HG02623 (cell line): ENCODE data around the gene HIVEP3.

Experiments
- ATAC-seq: cut with Tn5 transposase; IDR thresholded peaks from one replicate; pipeline ENCODE4 v1.9.1; 2021; ENCODE audit warnings: moderate library complexity; ENCODE audit not compliant: unreplicated experiment

Gene HIVEP3

DNA sequence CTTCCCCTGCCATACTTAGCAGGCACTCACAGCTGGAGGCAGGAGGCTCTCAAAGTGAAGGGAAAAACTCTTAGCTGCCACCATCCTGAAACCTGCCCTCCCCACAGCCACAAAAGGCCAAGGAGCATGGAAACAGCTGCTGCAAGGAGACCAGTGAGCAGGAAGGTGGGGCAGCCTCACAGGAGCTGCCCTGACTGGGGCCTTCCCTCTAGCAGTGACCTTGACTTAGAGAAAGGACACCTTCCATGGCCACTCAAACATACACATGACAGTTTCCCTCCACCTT, 126.3 kb downstream of the HIVEP3 start:
- ATAC-seq = no peak

DNA sequence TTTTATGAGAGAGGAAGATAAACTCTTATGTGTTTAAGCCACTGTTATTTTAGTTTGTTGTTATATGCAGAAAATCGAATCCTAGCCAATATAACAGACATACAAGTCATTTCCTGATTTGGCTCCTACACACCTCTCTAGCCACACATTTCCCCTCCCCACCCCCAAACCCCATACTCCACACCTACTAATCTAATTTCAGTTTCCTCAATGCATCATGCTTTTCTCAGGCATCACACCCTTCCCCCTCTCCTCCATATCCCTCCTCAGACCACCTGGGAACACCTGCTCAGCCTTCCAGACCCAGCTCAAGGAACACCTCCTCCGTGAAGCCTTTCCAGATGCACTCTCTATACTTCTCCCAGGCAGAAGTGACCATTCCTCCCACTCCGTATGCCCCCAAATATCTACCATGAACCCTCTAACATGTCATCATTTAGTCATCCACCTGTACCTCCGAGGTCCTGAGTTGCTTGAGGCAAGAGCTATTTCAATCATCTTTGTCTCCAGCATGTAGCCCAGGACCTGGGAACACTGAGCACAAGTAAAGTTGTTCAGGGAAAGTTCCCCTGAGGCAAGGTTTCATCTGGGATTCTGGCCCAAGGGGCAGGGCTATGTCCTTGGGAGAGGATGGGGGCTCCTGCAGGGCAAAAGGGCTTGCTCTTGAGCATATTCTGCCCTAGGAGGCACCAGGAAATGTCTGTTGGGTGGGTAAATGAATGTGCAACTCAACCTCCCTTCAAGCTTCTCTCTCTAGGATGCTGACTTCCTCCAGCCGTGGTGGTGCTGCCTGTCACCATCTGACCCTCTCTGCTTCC, 126.8 kb downstream of the HIVEP3 start:
- ATAC-seq = no peak

DNA sequence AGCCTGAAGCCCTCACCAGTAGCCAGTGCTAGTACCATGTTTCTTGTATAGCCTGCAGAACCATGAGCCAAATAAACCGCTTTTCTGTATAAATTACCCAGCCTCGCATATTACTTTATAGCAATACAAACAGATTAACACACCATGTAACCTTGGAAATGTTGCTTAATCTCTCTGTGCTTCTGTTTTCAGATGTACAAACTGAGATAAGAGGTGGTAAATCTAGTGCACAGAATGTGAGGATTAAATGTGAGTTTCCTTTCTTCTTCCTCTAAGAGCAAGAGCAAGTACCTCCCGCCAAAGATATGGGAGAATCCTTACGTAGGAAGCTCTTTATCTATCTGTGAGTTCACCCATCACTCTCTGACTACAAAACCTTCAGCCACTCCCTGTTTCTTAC, 128.4 kb downstream of the HIVEP3 start:
- ATAC-seq = no peak

DNA sequence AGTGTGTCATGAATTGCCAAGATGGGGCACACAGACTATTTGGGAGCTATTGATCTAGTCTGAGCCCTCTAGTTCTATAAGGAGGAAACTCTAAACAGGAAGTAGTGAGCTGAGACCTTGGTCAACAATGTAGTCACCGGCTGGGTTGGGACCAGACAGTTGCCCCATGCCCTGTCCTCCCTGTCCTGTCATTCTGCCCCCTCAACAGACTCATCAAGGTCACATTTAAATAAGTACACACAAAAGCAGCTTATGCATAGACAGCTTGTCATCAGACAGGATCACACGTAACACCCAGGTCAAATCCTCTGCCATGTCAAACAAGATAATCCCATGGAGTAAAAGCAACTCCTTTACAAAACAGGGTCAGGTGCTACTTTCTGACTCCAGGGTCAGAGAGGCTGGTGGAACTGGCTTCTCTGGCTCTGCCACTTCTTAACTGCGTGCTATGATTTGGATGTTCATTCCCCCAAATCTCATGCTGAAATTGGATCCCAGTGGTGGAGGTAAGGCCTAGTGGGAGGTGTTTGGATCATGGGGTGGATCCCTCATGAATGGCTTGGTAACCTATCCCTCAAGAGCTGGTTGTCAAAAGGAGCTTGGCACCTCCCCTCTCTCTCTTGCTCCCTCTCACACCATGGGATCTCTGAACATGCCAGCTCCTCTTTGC, 128.9 kb downstream of the HIVEP3 start:
- no peak for ATAC-seq

DNA sequence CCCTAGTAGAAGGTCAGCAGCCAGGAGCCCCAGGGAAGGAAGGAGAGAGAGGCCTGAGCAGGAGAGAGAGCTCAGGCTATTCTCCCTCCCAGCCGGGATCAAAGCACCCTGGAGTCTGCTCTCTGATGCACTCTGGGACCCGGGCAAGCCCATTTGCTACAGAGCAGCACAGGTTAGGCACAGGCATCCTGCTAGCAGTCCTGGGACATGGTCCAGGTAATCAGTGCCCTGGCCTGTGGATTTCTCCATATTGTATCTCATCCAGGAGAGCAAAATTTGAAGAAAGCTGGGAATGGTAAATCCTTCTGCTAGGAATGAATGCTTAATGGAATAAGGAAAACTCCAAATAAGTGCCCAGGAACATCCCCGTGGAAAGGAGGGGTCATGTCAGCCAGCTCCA, 130.3 kb downstream of the HIVEP3 start:
- no peak for ATAC-seq

DNA sequence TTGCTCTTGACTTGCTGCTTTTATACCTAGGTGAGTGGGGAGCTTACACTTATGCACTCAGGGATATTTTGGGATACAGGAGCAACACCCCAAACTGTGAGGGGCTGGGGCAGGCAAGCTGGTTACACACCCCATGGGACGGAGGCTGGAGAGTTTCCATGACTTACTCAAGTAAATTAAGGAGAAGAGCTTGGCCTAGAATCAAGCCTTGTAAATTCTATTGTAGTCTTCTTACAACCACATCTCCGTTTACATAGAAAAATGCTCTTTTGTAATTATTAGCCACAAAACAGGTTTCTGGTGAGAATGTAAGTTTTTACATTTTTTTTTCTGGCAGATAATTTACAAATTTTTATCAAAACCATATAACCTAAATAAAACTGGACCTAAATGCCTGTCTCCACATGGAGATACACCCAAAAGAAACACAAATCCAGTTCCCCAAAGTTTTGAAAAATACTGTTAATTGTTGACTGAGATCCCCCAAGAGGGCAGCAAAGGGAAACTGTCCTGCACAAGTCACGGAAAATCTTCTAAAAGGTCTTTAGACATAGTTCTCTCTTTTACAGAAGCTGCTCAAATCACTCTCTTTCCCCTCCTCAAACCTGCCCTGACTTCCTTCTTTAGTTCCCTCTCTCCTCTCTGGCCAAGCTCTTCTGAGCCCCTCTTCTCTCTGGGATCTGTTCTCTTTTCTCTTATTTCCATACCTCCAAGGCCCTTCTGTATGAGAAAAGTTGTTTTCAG, 134.0 kb downstream of the HIVEP3 start:
- ATAC-seq = no peak

DNA sequence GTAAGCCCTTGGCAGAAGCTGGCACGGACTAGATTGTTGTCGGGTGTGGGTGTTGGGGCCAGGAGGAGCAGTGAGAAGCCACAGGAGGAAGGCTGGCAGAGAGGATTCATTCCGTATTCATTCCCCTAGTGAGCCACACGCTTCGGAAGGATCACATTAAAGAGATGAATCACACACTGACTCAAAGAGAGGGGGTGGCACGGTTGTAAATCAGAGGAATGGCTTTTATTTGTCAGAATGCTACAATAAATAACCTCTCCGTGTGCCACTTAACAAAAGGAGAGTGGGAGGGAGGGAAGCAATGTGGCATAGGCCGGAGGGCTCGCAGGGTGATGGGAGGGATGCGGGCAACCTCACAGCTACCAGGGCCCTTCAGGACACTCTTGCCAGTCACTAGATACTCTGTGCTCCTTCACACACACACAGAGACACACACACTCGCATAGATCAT, 135.5 kb downstream of the HIVEP3 start:
- ATAC-seq = no peak

DNA sequence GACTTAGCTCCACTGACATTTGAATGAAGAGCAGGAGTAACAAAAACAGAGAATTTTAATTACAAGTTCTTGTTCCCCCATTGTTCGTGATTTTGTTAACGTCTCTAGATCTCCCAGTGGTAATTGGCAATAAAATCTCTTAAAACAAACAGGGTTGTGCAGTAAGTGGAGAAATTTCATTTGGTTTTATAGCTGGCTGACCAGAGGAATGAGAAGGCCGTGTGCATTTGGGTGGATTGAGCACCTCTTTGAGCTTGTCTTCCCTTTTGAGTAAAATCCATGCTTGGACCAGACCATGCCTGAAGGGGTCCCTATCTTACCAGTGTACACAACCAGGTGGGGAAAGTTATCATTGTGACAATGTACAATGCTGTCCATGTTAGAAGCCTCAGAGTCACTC, 137.8 kb downstream of the HIVEP3 start:
- no peak for ATAC-seq

DNA sequence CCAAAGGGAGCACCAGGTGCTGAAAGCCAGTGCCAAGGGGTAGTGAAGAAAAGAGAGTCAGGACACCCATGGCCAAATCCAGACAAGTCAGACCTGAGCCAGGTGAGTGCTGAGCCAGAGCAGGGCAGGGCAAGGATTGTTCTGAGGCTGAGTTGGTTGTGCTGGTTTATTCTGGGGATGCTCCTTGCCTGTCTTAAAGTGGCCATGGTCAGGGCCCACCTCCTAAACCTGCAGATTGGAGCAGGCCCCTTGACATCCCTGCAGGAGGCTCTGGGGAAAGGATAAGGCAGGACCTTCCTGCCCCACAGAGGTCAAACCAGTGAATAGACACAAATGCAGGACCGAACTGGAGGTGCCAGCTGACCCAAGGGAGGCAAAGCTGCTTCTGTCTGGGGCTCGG, 138.4 kb downstream of the HIVEP3 start:
- no peak for ATAC-seq

DNA sequence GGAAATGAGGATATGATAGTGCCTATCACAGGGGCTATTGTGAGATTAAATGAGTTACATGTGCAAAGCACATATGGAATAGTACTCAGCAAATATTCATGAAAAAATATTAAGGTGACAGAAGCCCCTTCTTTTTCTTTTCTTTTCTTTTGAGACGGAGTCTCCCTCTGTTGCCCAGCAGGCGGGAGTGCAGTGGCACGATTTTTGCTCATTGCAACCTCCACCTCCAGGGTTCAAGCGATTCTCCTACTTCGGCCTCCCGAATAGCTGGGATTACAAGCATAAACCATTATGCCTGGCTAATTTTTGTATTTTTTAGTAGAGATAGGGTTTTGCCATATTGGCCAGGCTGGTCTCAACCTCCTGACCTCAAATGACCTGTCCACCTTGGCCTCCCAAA, 139.4 kb downstream of the HIVEP3 start:
- ATAC-seq = no peak

DNA sequence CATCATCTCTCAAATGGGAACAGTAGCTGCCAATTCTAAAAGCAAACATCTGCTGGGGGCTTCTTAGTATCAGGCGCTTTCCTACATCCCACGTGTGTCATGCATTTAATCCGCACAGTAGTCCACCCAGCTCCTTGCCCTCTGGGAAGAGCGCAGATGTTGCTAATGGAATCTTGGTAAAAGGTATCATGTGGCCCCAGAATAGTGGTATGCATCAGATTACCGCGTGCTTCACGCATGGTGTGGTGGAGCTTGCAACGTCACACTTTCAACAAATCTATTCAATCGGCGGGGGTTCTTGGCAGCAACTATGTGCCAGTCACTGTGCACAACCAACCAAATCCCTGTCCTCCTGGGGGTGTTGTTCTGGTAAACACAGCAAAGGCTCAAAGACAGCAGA, 141.0 kb downstream of the HIVEP3 start:
- ATAC-seq = no peak

DNA sequence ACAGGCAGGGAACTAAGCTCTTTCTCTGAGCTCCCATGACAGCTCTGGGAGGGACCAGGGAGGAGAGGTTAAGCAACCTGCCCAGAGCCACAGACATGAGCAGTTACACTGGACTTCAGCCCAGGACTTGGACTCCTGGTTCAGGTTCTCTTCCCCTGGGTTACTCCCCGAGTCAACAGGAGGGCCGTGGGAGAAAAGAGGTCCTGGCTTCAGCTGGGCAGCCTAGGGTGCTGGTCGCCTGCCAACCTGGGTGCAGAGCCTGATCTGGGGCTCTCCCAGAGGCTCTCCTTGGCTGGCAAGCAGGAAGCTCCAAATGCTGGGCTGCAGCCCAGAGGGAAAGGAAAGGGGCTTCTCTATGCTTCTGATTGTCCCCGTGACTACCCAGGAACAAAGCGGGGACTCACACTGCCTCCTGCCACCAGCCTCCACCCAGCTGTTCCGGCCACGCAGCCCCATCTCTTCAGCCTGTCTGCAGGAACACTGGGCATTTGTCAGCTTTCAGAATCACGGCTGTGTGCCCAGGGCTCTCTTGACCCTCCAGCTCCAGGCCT, 141.8 kb downstream of the HIVEP3 start:
- no peak for ATAC-seq

DNA sequence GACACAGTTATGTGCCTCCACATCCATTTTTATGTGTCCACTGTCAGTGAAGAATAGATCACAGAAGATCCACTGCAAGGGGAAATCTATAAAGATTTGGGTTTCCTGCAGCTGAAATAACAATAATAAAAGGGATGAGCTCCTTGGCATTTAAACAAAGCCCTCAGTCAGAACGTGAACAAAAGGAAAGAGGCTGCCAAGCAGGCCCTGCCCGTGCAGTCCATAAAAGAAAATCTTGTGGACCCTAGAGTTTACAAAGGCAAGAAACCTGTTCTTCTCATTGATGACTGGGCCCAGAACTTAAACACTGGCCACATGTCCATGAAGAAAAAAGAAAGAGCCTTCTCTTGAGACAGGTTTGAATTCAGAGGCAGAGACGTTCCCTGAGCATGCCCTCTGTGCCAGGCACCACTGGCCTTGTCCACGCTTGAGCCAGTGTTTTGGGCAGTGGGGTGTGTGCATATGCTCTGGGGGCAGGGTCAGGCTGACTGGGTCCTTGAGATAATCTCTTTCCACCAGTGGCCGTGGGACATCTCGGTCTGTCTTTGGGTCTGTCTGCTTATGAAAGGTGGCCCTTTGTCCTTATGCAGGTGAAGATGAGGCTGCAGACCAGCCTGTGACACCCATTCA, 142.7 kb downstream of the HIVEP3 start:
- ATAC-seq = no peak

DNA sequence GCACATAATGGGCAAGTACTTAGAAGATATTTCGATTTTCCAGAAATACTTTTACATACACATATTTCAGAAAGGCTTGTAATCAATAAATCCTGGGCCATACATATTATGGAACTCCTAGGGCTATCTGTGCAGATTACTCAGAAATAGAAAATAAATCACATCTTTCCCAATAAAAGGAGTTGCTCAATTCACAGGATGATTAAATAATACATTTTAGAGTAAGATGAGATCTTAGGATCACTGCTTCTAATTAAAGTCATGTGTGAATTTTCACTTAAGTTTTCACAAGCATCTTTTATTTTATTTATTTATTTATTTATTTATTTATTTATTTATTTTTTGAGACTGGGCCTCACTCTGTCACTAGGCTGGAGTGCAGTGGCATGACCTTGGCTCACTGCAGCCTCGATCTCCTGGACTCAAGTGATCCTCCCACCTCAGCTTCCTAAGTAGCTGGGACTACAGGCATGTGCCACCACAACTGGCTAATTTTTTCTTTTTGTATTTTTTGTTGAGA, 144.2 kb downstream of the HIVEP3 start:
- no peak for ATAC-seq

DNA sequence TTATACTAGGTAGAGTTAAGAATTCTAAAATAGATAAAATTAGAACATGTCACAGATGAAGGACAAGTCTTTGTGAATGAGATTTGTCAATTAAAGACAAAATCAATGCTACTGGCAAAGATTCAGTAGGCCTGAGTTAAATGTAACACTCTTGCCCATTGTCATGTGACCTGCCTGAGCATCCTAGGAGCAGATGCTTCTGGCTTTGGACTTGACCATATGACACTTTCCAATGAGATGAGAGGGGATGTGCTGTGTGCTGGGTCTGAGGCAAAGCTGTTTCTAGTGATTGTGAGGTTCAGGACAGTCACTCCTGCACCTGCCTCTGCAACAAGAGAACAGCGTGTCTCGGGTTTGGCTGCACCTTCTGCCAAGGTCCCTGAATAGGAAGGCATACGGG, 144.9 kb downstream of the HIVEP3 start:
- ATAC-seq = no peak

DNA sequence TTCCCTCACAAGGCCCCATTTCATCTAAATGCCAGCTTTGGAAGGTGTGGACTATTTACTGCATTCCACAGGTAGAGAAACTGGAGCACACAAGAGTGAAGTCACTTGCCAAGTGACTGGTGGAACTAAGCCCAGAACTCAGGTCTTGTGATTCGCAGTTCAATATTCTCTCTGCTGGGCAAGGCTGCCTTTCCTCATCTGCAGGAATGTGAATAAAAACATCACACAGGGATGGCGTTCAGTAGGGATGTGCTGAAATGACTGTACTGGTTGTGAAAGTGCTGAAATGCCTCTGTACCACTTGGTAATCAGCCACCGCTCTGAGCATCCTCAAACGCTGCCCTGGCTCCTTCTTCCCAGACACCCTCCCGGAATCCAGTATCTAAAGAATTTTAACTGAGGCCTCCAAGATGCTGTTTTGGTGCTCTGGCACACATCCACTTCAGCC, 145.6 kb downstream of the HIVEP3 start:
- no peak for ATAC-seq

DNA sequence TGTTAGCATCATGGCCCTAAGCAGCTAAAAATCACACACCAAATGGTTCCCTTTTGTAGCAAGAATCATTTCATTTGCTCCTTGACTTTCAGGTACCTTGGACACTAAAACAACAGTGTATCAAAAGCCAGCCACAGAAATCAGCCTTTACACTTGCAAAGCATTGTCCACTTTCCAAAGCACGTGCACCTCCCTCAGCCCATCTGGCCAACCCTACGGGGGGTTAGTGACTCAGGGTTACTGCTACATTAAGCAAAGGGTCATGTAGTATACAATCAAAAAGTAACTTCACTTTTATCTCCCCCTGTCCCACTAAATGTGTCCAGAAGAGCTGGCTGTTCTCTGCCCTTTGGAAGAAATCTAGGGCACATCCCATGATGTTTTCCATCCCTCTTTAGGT, 149.7 kb downstream of the HIVEP3 start:
- no peak for ATAC-seq

DNA sequence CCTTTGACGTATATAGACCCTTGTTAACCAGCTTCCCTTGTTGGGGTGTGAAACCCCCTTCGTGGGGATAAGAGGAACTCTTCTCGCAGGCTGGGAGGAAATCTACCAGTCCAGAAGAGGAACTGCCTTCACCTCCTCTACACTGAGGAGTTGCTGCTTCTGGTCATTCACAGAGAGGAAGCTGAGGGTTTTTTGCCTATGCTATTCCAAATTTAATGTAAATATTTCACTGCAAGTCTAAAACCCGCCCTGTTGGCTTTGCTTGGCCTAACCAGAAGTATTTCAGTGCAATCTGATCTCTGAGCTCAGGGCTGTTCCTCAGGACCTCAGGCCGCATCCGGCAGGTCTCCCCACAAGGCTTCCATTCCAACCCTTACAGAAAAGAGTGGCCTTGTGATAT, 150.1 kb downstream of the HIVEP3 start:
- no peak for ATAC-seq

DNA sequence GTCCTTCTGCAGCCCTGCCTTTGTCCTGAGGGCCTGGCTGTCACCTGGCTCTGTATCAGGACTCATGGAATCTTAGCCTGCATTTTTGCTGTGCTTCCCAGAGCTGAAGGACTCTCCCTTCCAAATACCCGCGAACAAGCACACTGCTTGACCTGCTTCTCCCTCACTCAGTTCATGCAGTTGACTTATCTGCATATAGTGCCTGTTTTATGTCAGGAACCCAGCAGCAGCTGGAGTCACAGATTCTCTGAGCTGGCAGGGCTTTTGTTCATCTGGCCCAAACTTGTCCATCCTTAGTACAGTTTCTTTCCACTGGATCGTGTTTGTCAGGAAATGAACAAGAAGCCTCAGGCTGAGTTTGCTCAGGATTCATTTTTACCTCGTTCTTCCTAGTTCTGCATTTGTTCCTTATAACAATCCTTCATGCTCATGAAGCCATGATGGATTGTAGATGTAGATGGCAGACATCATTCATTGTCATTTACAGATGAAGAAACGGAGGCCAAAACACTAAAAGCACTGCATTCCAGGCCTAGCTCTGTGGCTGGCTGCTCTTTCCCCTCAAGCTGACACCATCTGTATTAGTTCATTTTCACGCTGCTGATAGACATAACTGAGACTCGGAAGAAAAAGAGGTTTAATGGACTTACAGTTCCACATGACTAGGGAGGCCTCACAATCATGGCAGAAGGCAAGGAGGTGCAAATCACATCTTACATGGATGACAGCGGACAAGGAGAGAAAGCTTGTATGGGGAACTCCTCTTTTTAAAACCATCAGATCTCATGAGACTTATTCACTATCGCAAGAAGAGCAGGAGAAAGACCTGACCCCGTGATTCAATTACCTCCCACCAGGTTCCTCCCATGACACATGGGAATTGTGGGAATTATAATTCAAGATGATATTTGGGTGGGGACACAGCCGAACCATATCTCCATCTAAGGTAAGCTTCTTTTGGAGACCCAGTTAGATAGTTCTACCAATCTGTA, 150.9 kb downstream of the HIVEP3 start:
- ATAC-seq = no peak

DNA sequence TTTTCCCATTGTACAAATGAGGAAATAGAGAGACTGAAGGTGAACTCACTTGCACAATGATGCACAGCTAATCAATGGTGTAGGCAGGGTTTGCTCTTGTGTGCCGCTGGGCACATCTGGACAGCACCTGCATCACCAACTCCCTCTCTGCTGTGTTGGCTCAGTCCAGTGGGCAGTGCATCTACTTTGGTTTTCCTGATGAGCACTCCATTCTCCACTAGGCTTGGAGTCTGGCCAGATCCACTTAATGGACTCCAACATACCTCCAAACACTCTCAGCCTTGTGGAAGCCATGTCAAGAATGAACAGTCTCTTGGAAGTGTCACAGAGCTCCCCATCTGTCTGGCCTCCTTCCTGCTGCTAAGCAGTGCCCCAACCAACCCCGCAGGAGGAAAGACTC, 152.2 kb downstream of the HIVEP3 start:
- no peak for ATAC-seq
